ENCODE measurements around the gene TACC3.

- TF ChIP-seq CTCF (IDR thresholded peaks at IDR 0.05) = no peak
- no peak for TF ChIP-seq ZFX (IDR thresholded peaks at IDR 0.05; ENCODE audit: borderline replicate concordance)
Observed at GRCh38 chr4:1776521-1777161, 55.3 kb downstream of the TACC3 start.

Measured in 22Rv1 (cell line).